GM12873 (cell line): ENCODE data around the gene SLX4.

Experiments used
- TF ChIP-seq, protein P1 (sequence below): IDR thresholded peaks from 2 replicates; pipeline ENCODE4 v1.5.1; 2012; ENCODE audit warnings: low read depth, mild to moderate bottlenecking, moderate library complexity, low read length, control low read depth; ENCODE audit not compliant: insufficient read depth; ENCODE audit errors: missing control alignments

The SLX4 gene

DNA sequence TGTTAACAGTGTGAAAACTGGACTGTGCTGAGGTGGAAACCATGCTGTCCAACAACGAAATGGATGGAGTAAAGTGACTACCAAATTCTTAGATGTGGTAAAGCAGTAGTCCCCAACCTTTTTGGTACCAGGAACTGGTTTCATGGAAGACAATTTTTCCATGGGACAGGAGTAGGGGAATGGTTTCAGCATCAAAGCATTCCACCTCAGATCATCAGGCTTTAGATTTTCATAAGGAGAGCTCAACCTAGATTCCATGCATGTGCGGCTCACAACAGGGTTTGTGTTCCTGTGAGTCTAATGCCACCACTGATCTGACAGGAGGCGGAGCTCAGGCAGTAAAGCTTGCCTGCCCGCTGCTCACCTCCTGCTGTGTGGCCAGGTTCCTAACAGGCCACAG, 11.5 kb downstream of the SLX4 start:
- TF ChIP-seq, protein P1, sequence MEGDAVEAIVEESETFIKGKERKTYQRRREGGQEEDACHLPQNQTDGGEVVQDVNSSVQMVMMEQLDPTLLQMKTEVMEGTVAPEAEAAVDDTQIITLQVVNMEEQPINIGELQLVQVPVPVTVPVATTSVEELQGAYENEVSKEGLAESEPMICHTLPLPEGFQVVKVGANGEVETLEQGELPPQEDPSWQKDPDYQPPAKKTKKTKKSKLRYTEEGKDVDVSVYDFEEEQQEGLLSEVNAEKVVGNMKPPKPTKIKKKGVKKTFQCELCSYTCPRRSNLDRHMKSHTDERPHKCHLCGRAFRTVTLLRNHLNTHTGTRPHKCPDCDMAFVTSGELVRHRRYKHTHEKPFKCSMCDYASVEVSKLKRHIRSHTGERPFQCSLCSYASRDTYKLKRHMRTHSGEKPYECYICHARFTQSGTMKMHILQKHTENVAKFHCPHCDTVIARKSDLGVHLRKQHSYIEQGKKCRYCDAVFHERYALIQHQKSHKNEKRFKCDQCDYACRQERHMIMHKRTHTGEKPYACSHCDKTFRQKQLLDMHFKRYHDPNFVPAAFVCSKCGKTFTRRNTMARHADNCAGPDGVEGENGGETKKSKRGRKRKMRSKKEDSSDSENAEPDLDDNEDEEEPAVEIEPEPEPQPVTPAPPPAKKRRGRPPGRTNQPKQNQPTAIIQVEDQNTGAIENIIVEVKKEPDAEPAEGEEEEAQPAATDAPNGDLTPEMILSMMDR, result no peak

DNA sequence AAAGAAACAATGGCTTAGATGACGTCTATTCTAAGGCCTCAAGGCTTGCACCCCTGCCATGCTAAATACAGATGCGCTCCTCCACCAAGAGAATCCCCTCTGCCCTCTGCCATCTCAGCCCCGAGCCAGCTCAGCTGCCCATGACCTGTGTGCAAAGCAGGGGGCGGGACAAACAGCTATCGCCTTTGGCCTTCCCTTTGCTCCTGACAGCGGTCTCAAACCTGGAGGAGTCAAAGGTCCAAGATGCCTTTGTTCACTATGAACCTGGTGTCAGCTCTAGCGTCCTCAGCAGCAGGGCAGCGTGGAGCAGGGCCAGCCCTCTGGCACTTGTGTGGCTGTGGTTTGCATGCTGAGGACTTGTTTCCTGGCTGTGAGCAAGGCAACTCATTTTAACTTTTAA, 12.3 kb downstream of the SLX4 start:
- TF ChIP-seq, protein P1, result no peak

GRCh38 chr16:3598236-3598635, 13.2 kb downstream of the SLX4 start:
- TF ChIP-seq, protein P1, result no peak

GRCh38 chr16:3597676-3598075, 13.7 kb downstream of the SLX4 start:
- TF ChIP-seq, protein P1, result no peak

- TF ChIP-seq, protein P1, result no peak
These were observed 14.2 kb downstream of the SLX4 start for GRCh38 chr16:3597226-3597625.

DNA sequence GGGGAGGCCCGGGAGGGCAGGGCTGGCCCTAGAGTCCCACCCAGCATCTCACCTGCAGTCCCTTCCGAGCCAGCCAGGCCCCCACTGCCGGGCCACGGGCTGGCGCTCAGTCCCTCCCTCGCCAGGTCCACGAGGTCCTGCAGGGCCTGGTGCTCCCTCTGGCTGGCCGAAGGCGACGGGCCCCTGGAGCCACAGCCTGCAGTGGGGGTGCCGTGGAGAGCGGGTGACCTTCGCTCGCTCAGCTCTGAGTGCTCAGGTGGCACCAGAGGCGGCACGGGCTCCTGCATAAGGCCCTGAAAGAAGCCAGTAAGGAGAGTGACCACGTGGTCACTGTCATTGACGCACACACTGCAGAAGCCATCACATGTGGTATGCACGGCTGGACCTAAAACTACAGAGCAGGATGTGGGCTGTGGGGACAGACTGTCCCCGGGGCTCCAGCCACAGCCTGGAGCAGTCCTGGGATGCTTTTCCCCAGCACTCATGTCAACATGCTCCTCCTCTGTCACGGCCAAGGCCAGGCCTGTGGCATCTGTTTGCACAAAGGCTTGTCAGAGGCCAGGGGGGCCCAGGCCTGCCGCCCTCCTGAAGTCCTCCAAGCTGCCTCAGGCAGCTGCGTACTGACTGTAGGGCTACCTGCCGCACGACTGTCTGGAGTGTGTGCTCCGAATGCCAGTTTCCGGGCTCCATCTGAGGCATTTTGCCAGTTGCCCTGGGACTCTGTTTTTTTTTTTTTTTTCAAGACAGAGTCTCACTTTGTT, 15.1 kb downstream of the SLX4 start:
- TF ChIP-seq, protein P1, result no peak

DNA sequence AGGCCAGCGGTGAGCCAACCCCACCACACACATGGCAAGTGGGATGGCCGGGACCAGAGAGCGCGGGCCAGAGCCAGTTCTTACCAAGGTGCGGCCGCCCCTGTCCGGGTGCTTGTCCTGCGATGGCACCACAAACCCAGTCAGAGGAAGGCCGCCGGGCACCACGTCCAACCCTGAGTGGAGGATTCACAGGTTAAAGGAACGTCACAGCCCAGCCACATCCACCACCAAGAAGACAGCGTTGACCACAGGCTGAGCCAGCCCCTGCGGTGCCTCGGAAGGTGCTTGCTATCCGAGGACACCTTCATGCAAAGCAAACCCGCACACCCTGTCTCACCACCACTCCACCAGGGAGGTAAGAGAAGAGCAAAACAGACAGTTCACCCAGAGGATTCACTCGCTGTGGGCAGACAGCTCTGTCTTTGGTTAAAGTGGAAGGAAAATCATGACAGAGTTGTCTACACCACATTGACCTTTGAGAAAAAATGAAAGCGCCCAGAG, 15.8 kb downstream of the SLX4 start:
- TF ChIP-seq, protein P1, result no peak
